Smooth muscle cell (in vitro differentiated cells): ENCODE data around the gene ATCAY. TPM values are rescaled to one million over a fixed set of nuclear protein-coding genes. Genes with fewer than 3 reads are reported as not detected.
"Not testable (repeated sequence)": the region's sequence is repeated elsewhere in the genome, so short reads cannot be mapped to it uniquely, and the experiment has no call there.

Experiments
- DNase-seq: peaks from one replicate; lab custom pipeline; 2025; ENCODE audit not compliant: unreplicated experiment; lab: John Stamatoyannopoulos, UW
- H2AFZ ChIP-seq: fragments of 200-600 bp; sonication (generic); 2 replicates; pipeline ENCODE4 v1.6.0; 2016; ENCODE audit warnings: antibody characterized with exemption, low read depth, mild to moderate bottlenecking
- H3F3A ChIP-seq: fragments of 200-600 bp; sonication (generic); 2 replicates; pipeline ENCODE4 v1.6.0; 2017; ENCODE audit warnings: antibody characterized with exemption, low read depth
- H3K27ac ChIP-seq: fragments of 200-600 bp; sonication (generic); 2 replicates; pipeline ENCODE4 v1.5.1; 2016; ENCODE audit warnings: low read depth, mild to moderate bottlenecking
- H3K27me3 ChIP-seq: fragments of 200-600 bp; sonication (generic); 2 replicates; pipeline ENCODE4 v1.6.1; 2016; ENCODE audit warnings: low read depth, mild to moderate bottlenecking
- H3K36me3 ChIP-seq: fragments of 200-600 bp; sonication (generic); 2 replicates; pipeline ENCODE4 v1.5.1; 2016; ENCODE audit warnings: low read depth
- H3K4me1 ChIP-seq: fragments of 200-600 bp; sonication (generic); 2 replicates; pipeline ENCODE4 v1.5.1; 2016; ENCODE audit warnings: low read depth
- H3K4me2 ChIP-seq: fragments of 200-600 bp; sonication (generic); 2 replicates; pipeline ENCODE4 v1.6.0; 2016; ENCODE audit warnings: mild to moderate bottlenecking
- H3K4me3 ChIP-seq: fragments of 200-600 bp; sonication (generic); 2 replicates; pipeline ENCODE4 v1.5.1; 2016; ENCODE audit warnings: mild to moderate bottlenecking
- H3K79me2 ChIP-seq: fragments of 200-600 bp; sonication (generic); 2 replicates; pipeline ENCODE4 v1.6.0; 2016; ENCODE audit warnings: low read depth, mild to moderate bottlenecking
- H3K9ac ChIP-seq: fragments of 200-600 bp; sonication (generic); 2 replicates; pipeline ENCODE4 v1.6.0; 2016; ENCODE audit warnings: low read depth
- H3K9me3 ChIP-seq: fragments of 200-600 bp; sonication (generic); replicated peaks from 2 replicates; pipeline ENCODE4 v1.5.1; 2016; ENCODE audit warnings: low read depth
- H4K20me1 ChIP-seq: fragments of 200-600 bp; sonication (generic); 2 replicates; pipeline ENCODE4 v1.6.0; 2016; ENCODE audit warnings: low read depth
- CTCF ChIP-seq: fragments of 200-600 bp; sonication (generic); IDR thresholded peaks from 2 replicates; pipeline ENCODE4 v1.5.1; 2017; ENCODE audit warnings: borderline replicate concordance, mild to moderate bottlenecking, antibody characterized with exemption; ENCODE audit not compliant: insufficient read depth, poor library complexity, severe bottlenecking
- WGBS: methylation state at CpG from one replicate; pipeline ENCODE4 v1.1.7; 2016; ENCODE audit warnings: low lambda C conversion rate; 5-methylcytosine and 5-hydroxymethylcytosine counted together
- polyA plus RNA-seq: library from polyadenylated mRNA; unstranded; fragments of >200 nt; fragmentation: Nextera tagmentation; extraction: Ambion mirVana; gene quantifications from 2 replicates; pipeline ENCODE4 v1.2.1, GENCODE V29; 2016
- total RNA-seq: library from RNA; depleted of rRNA; stranded (reverse); fragments of >200 nt; gene quantifications from 2 replicates; pipeline ENCODE4 v1.2.3, GENCODE V29; 2014

ATCAY gene
- total and polyA plus RNA-seq, 2 experiments from 2014 or later, result 0.09 to 1.1 TPM

GRCh38 chr19:3949294-3949693 is 68.8 kb downstream of the ATCAY start:
- Histone ChIP-seq H3K4me3 (no peak overlapping the region), H3K79me2 (no peaks in the 10 kb centered on the region), H3K9me3 (no peaks in the 10 kb centered on the region), H3K27ac (no peak overlapping the region), H3K4me2 (no peak overlapping the region), H3K27me3 (no peaks in the 10 kb centered on the region), H4K20me1 (peaks cover 42% of the 10 kb centered on the region), H3K4me1 (no peaks in the 10 kb centered on the region), H3F3A (no peaks in the 10 kb centered on the region), H3K9ac (no peak overlapping the region), H2AFZ (no peak overlapping the region), H3K36me3 (no peaks in the 10 kb centered on the region)
- DNase-seq, result no peak
- WGBS, result 93% methylated on average over 11 of the region's 11 CpGs
- no peak for TF ChIP-seq CTCF

GRCh38 chr19:3949997-3950859 is 69.7 kb downstream of the ATCAY start:
- no peaks in the 10 kb centered on the region for H3K36me3 ChIP-seq
- no peak overlapping the region for H2AFZ ChIP-seq
- H3K9ac ChIP-seq, result no peak overlapping the region
- H3K4me2 ChIP-seq, result no peak overlapping the region
- H3K4me1 ChIP-seq, result no peaks in the 10 kb centered on the region
- H3K27ac ChIP-seq, result no peak overlapping the region
- H3K9me3 ChIP-seq, result no peaks in the 10 kb centered on the region
- no peaks in the 10 kb centered on the region for H3F3A ChIP-seq
- peaks cover 52% of the 10 kb centered on the region for H4K20me1 ChIP-seq
- no peak for TF ChIP-seq CTCF
- H3K79me2 ChIP-seq, result no peaks in the 10 kb centered on the region
- WGBS, result 81% methylated on average over 13 of the region's 20 CpGs
- H3K27me3 ChIP-seq, result no peaks in the 10 kb centered on the region
- no peak for DNase-seq
- H3K4me3 ChIP-seq, result no peak overlapping the region

- no peak overlapping the region for H3K4me3 ChIP-seq
- DNase-seq, result no peak
- H3K9me3 ChIP-seq, result no peaks in the 10 kb centered on the region
- H3K9ac ChIP-seq, result no peak overlapping the region
- H3K27ac ChIP-seq, result no peak overlapping the region
- no peaks in the 10 kb centered on the region for H3K27me3 ChIP-seq
- H3K4me1 ChIP-seq, result no peaks in the 10 kb centered on the region
- H4K20me1 ChIP-seq, result peaks cover 61% of the 10 kb centered on the region
- no peak overlapping the region for H2AFZ ChIP-seq
- no peak overlapping the region for H3K4me2 ChIP-seq
- H3F3A ChIP-seq, result no peaks in the 10 kb centered on the region
- peaks cover under 1% of the 10 kb centered on the region for H3K79me2 ChIP-seq
- 88% methylated on average over 41 of the region's 41 CpGs for WGBS
- no peaks in the 10 kb centered on the region for H3K36me3 ChIP-seq
- no peak for TF ChIP-seq CTCF
Measured at GRCh38 chr19:3950871-3951861, 70.7 kb downstream of the ATCAY start.

- 90% methylated on average over 9 of the region's 9 CpGs for WGBS
- not testable (repeated sequence) for H3K9me3 ChIP-seq, H3K27me3 ChIP-seq, H3F3A ChIP-seq, H3K36me3 ChIP-seq, H3K4me2 ChIP-seq, H3K27ac ChIP-seq, DNase-seq, H2AFZ ChIP-seq, H3K4me3 ChIP-seq, H3K79me2 ChIP-seq, H3K4me1 ChIP-seq, H3K9ac ChIP-seq
- H4K20me1 ChIP-seq, result peaks cover 77% of the 10 kb centered on the region
Measured at GRCh38 chr19:3952755-3953276, 72.3 kb downstream of the ATCAY start.
